ENCODE data around the gene CORT.

The CORT gene

GRCh38 chr1:10474613-10475507 is 25.0 kb downstream of the CORT start, which contains the start of gene PEX14:
TSS of gene PEX14 (plus strand) at chr1:10474950. CDS start at chr1:10474967, 17 bp downstream.
- DNase-seq (ENCODE audit: low spot score): peak; percentile 94

- no peak for DNase-seq (ENCODE audit: low spot score)
Measured at GRCh38 chr1:10475510-10475909, 25.7 kb downstream of the CORT start.

GRCh38 chr1:10479296-10479695 is 29.5 kb downstream of the CORT start:
- DNase-seq (ENCODE audit: low spot score): no peak

- no peak for DNase-seq (ENCODE audit: low spot score)
Measured at GRCh38 chr1:10480614-10481013, 30.8 kb downstream of the CORT start.

GRCh38 chr1:10484521-10484920 is 34.7 kb downstream of the CORT start:
- no peak for DNase-seq (ENCODE audit: low spot score)

- DNase-seq (ENCODE audit: low spot score): no peak
Measured at GRCh38 chr1:10489291-10490055, 39.6 kb downstream of the CORT start.

- DNase-seq (ENCODE audit: low spot score): peak; percentile 58
Measured at GRCh38 chr1:10490286-10490970, 40.6 kb downstream of the CORT start.

GRCh38 chr1:10494418-10494753 is 44.6 kb downstream of the CORT start:
- DNase-seq (ENCODE audit: low spot score): no peak

GRCh38 chr1:10494754-10495474 is 45.1 kb downstream of the CORT start:
- DNase-seq (ENCODE audit: low spot score): peak; percentile 88

GRCh38 chr1:10495475-10495817 is 45.6 kb downstream of the CORT start:
- no peak for DNase-seq (ENCODE audit: low spot score)

GRCh38 chr1:10495952-10496351 is 46.1 kb downstream of the CORT start:
- DNase-seq (ENCODE audit: low spot score): no peak

GRCh38 chr1:10497109-10497508 is 47.3 kb downstream of the CORT start:
- no peak for DNase-seq (ENCODE audit: low spot score)

GRCh38 chr1:10498231-10498630 is 48.4 kb downstream of the CORT start:
- DNase-seq (ENCODE audit: low spot score): no peak
